ENCODE data around the gene STEAP3. TPM values are rescaled to one million over a fixed set of nuclear protein-coding genes. Genes with fewer than 3 reads are reported as not detected.

The STEAP3 gene
- total RNA-seq, 1 experiment from 2014 or later = 30.5 TPM

DNA sequence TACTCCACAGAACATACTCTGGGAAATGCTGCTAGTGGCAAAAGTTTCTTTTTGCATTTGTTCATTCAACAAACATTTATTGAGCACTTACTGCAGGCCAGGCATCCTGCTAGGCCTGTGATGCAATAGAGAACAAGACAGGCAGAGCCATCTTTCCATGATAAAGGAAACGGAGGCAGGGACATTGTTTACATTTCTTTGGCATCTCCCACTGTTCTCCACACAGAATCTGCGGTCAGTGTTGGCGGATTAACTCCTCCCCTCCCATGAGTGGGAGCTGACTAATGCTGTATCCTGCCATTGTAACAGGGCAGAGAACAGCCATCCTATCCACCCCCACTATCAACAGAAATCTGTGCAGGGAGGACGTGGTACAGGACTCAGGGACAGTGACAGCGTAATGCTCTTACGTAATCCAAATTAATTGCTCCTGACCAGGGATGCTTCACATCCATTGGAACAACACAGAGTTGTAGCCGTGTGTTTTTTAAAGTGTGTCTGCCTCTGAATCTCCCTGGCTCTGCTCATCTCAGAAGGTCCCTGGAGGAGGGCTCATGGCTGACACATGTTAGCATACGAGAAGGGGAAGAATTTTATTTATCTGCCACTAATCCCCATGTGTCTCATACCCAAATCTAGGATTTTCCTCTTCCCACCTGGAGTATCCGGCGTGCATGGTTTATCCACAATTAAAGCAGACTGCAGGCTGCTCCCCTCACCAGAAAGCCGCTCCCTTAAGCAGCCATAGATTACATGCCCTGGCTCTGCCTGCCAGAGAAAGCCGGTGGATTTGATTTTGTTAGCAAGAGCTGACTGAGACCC, 32.3 kb downstream of the STEAP3 start:
- H3K27ac Mint-ChIP-seq (ENCODE audit: unreplicated experiment) = no peak overlapping the region
- CTCF ChIA-PET = interaction anchor here (0.7 kb wide), 1 partner anchor 141 kb away, joined by 4 read pairs; no protein-coding TSS in a partner anchor
- no peaks in the 10 kb centered on the region for H3K36me3 Mint-ChIP-seq (ENCODE audit: insufficient read depth, unreplicated experiment)
- H3K27me3 Mint-ChIP-seq (ENCODE audit: unreplicated experiment) = no peaks in the 10 kb centered on the region
- DNase-seq = no peak
- H3K4me1 Mint-ChIP-seq (ENCODE audit: low read depth, unreplicated experiment) = peaks cover 22% of the 10 kb centered on the region
- TF ChIP-seq, protein P1, sequence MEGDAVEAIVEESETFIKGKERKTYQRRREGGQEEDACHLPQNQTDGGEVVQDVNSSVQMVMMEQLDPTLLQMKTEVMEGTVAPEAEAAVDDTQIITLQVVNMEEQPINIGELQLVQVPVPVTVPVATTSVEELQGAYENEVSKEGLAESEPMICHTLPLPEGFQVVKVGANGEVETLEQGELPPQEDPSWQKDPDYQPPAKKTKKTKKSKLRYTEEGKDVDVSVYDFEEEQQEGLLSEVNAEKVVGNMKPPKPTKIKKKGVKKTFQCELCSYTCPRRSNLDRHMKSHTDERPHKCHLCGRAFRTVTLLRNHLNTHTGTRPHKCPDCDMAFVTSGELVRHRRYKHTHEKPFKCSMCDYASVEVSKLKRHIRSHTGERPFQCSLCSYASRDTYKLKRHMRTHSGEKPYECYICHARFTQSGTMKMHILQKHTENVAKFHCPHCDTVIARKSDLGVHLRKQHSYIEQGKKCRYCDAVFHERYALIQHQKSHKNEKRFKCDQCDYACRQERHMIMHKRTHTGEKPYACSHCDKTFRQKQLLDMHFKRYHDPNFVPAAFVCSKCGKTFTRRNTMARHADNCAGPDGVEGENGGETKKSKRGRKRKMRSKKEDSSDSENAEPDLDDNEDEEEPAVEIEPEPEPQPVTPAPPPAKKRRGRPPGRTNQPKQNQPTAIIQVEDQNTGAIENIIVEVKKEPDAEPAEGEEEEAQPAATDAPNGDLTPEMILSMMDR (IDR thresholded peaks at IDR 0.05; ENCODE audit: unreplicated experiment) = no peak
- intact Hi-C loops (cut with micrococcal nuclease; ENCODE audit: unreplicated experiment) = no loop called here
- no peaks in the 10 kb centered on the region for H3K9me3 Mint-ChIP-seq (ENCODE audit: low read depth, unreplicated experiment)
- no TSS peak for BruUV-seq (replicated peaks)
- no peak overlapping the region for H3K4me3 Mint-ChIP-seq (ENCODE audit: low read depth, unreplicated experiment)

DNA sequence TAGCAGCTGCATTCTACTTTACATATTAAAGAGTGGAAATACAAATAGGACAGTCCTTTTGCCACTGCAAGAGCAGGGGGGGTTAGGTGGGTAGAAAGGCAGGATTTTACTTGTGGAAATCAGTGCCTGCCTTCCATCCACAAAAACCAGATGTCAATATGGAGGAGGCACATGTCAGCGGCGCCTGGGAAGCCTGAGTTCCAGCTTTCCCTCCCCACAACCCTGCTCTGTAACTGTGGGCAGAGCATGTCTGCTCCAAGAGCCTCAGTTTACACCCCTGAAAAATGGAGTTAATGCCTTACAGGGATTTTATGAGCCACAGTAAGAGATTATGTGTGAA, 32.9 kb downstream of the STEAP3 start:
- CTCF ChIA-PET = no interaction called here
- DNase-seq = no peak
- H3K27ac Mint-ChIP-seq (ENCODE audit: unreplicated experiment) = no peak overlapping the region
- intact Hi-C loops (cut with micrococcal nuclease; ENCODE audit: unreplicated experiment) = no loop called here
- peaks cover 22% of the 10 kb centered on the region for H3K4me1 Mint-ChIP-seq (ENCODE audit: low read depth, unreplicated experiment)
- BruUV-seq (replicated peaks) = no TSS peak
- TF ChIP-seq, protein P1 (IDR thresholded peaks at IDR 0.05; ENCODE audit: unreplicated experiment) = no peak
- H3K9me3 Mint-ChIP-seq (ENCODE audit: low read depth, unreplicated experiment) = no peaks in the 10 kb centered on the region
- no peaks in the 10 kb centered on the region for H3K36me3 Mint-ChIP-seq (ENCODE audit: insufficient read depth, unreplicated experiment)
- no peaks in the 10 kb centered on the region for H3K27me3 Mint-ChIP-seq (ENCODE audit: unreplicated experiment)
- H3K4me3 Mint-ChIP-seq (ENCODE audit: low read depth, unreplicated experiment) = no peak overlapping the region

DNA sequence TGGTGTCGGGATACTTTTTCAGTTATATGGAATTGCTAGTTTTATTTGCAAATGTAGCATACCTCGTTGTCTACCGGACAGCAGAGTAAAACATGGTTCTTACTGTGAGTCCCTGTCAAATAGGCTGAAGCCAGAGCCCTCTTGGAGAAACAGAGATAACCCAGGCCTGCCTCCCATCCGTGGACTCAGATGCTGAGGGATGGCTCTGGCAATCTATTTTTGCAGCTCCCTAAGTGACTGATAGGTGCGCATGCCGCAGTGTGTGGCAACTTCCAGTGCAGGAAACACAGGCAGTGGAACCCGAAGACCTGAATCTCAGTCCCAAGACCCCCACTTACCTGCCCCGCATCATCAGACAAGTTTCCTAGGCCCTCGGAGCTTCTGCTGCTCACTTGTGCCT, 33.6 kb downstream of the STEAP3 start:
- peaks cover 18% of the 10 kb centered on the region for H3K4me1 Mint-ChIP-seq (ENCODE audit: low read depth, unreplicated experiment)
- H3K27me3 Mint-ChIP-seq (ENCODE audit: unreplicated experiment) = no peaks in the 10 kb centered on the region
- H3K9me3 Mint-ChIP-seq (ENCODE audit: low read depth, unreplicated experiment) = no peaks in the 10 kb centered on the region
- CTCF ChIA-PET = no interaction called here
- intact Hi-C loops (cut with micrococcal nuclease; ENCODE audit: unreplicated experiment) = no loop called here
- DNase-seq = no peak
- TF ChIP-seq, protein P1 (IDR thresholded peaks at IDR 0.05; ENCODE audit: unreplicated experiment) = no peak
- H3K4me3 Mint-ChIP-seq (ENCODE audit: low read depth, unreplicated experiment) = no peak overlapping the region
- H3K36me3 Mint-ChIP-seq (ENCODE audit: insufficient read depth, unreplicated experiment) = no peaks in the 10 kb centered on the region
- H3K27ac Mint-ChIP-seq (ENCODE audit: unreplicated experiment) = no peak overlapping the region
- BruUV-seq (replicated peaks) = no TSS peak

DNA sequence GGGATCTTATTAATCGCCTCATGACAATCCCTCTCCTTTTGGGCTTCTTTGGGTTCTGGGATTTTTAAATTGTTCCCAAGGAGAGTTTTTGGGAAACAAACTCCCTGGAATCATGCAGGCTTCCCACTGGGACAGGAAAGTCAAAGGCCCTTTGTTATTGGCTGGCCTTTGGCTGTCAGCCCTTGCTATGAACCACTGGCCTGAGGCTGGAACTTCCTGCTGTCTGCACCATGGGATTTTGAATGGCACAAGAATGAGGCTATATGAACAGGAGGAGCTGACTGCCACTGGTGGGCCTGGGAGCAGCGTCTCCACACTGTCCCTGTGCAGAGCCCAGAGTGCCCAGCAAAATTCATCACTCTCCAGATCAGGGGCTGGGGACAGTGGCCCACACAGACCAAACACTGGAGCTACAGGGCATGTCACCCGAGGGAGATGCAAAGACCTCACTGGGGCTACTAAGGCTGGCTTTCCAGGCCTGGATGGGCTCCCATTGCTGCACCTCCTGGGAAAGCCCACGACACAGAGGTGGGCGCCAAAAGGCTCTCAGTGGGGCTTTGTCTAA, 35.7 kb downstream of the STEAP3 start:
- TF ChIP-seq, protein P1 (IDR thresholded peaks at IDR 0.05; ENCODE audit: unreplicated experiment) = no peak
- Mint-ChIP-seq H3K27ac (ENCODE audit: unreplicated experiment) (no peak overlapping the region), H3K27me3 (ENCODE audit: unreplicated experiment) (no peaks in the 10 kb centered on the region), H3K36me3 (ENCODE audit: insufficient read depth, unreplicated experiment) (peaks cover 2% of the 10 kb centered on the region), H3K9me3 (ENCODE audit: low read depth, unreplicated experiment) (no peaks in the 10 kb centered on the region), H3K4me3 (ENCODE audit: low read depth, unreplicated experiment) (no peak overlapping the region), H3K4me1 (ENCODE audit: low read depth, unreplicated experiment) (no peaks in the 10 kb centered on the region)
- no peak for DNase-seq
- CTCF ChIA-PET = interaction anchor here (0.7 to 1.4 kb wide), 2 partner anchors 11 to 799 kb away, joined by 3 to 4 read pairs; no protein-coding TSS in a partner anchor
- BruUV-seq (replicated peaks) = no TSS peak
- intact Hi-C loops (cut with micrococcal nuclease; ENCODE audit: unreplicated experiment) = no loop called here

Measured in Calu3 (cell line).